A549 (cell line): Measurements from ENCODE around the gene ACAP1. TPM values are rescaled to one million over a fixed set of nuclear protein-coding genes. Genes with fewer than 3 reads are reported as not detected.

Source experiments
- BHLHE40 ChIP-seq: IDR thresholded peaks from 2 replicates; pipeline ENCODE4 v1.6.1; 2012; ENCODE audit warnings: low read depth, low read length, inconsistent platforms
- CBX2 ChIP-seq: fragments of 200-600 bp; sonication (generic); IDR thresholded peaks from 2 replicates; pipeline ENCODE4 v1.6.1; 2016; ENCODE audit warnings: low read depth, mild to moderate bottlenecking, borderline replicate concordance
- CBX8 ChIP-seq: fragments of 200-600 bp; sonication (generic); IDR thresholded peaks from 2 replicates; pipeline ENCODE4 v1.6.1; 2016
- CEBPB ChIP-seq, 2 experiments: fragments of >200 bp in 1 of 2; sonication (Bioruptor Twin) in 1 of 2; formaldehyde crosslinking in 1 of 2; IDR thresholded peaks; 2 replicates each; pipeline ENCODE4 v1.6.1; 2012 to 2016
- CHD2 ChIP-seq: fragments of 150-350 bp; IDR thresholded peaks from 2 replicates; pipeline ENCODE4 v1.6.1; 2014; ENCODE audit warnings: low read length; ENCODE audit not compliant: partially characterized antibody
- EP300 ChIP-seq, 2 experiments: fragments of >200 bp; sonication (Bioruptor Twin); formaldehyde crosslinking; IDR thresholded peaks; 2 replicates in 1 of 2; 3 replicates in 1 of 2; pipeline ENCODE4 v1.6.1; 2016 to 2017
- FOSB ChIP-seq: fragments of 250-450 bp; sonication (Bioruptor Pico); IDR thresholded peaks from 2 replicates; pipeline ENCODE4 v1.5.0; 2020; ENCODE audit warnings: mild to moderate bottlenecking, moderate library complexity
- HEYL ChIP-seq: fragments of 250-450 bp; sonication (Bioruptor Pico); IDR thresholded peaks from 2 replicates; pipeline ENCODE4 v1.8.0; 2021; ENCODE audit warnings: mild to moderate bottlenecking, moderate library complexity
- HOXA7 ChIP-seq: fragments of 250-450 bp; sonication (Bioruptor Pico); IDR thresholded peaks from 2 replicates; pipeline ENCODE4 v1.5.0; 2020; ENCODE audit warnings: mild to moderate bottlenecking, moderate library complexity
- HOXB13 ChIP-seq: fragments of 250-450 bp; sonication (Bioruptor Pico); IDR thresholded peaks from 2 replicates; pipeline ENCODE4 v1.5.0; 2020; ENCODE audit warnings: low read depth, mild to moderate bottlenecking, moderate library complexity
- JUN ChIP-seq, 2 experiments: fragments of >200 bp; sonication (Bioruptor Twin); formaldehyde crosslinking; IDR thresholded peaks; 2 replicates in 1 of 2; 3 replicates in 1 of 2; pipeline ENCODE4 v1.6.1; 2016 to 2017
- JUNB ChIP-seq: fragments of >200 bp; sonication (Bioruptor Twin); formaldehyde crosslinking; IDR thresholded peaks from 2 replicates; pipeline ENCODE4 v1.6.1; 2016
- KDM1A ChIP-seq: fragments of 200-600 bp; sonication (generic); IDR thresholded peaks from 2 replicates; pipeline ENCODE4 v1.6.1; 2016; ENCODE audit warnings: low read depth, mild to moderate bottlenecking
- KDM5A ChIP-seq: fragments of 200-600 bp; sonication (generic); IDR thresholded peaks from 2 replicates; pipeline ENCODE4 v1.6.1; 2016; ENCODE audit warnings: antibody characterized with exemption, mild to moderate bottlenecking
- MAZ ChIP-seq: fragments of 150-350 bp; IDR thresholded peaks from 2 replicates; pipeline ENCODE4 v1.6.1; 2014; ENCODE audit warnings: antibody characterized with exemption, low read depth, low read length, borderline replicate concordance
- MYC ChIP-seq: IDR thresholded peaks from 2 replicates; pipeline ENCODE4 v1.6.1; 2012; ENCODE audit warnings: mild to moderate bottlenecking, inconsistent platforms, low read length, improper control_type of control experiment, borderline replicate concordance
- NFE2L2 ChIP-seq: fragments of 150-350 bp; conservative IDR thresholded peaks from 2 replicates; pipeline ENCODE4 v1.6.1; 2014; ENCODE audit warnings: low read length
- PHF8 ChIP-seq: fragments of 200-600 bp; sonication (generic); IDR thresholded peaks from 2 replicates; pipeline ENCODE4 v1.6.1; 2016; ENCODE audit warnings: low read depth, mild to moderate bottlenecking, antibody characterized with exemption, moderate library complexity, borderline replicate concordance
- POLR2A ChIP-seq: IDR thresholded peaks from 2 replicates; pipeline ENCODE4 v1.6.1; 2012; ENCODE audit warnings: mild to moderate bottlenecking, low read length
- RAD21 ChIP-seq, 2 experiments: fragments of >200 bp in 1 of 2; sonication (Bioruptor Twin) in 1 of 2; formaldehyde crosslinking in 1 of 2; IDR thresholded peaks in 1 of 2; conservative IDR thresholded peaks in 1 of 2; 2 replicates in 1 of 2; 3 replicates in 1 of 2; pipeline ENCODE4 v1.6.1; 2012 to 2018; ENCODE audit warnings: inconsistent platforms in 1 of 2
- RARB ChIP-seq: fragments of 250-450 bp; sonication (Bioruptor Pico); IDR thresholded peaks from 2 replicates; pipeline ENCODE4 v1.8.0; 2021; ENCODE audit warnings: mild to moderate bottlenecking, moderate library complexity
- RNF2 ChIP-seq: fragments of 200-600 bp; sonication (generic); IDR thresholded peaks from 2 replicates; pipeline ENCODE4 v1.6.1; 2016; ENCODE audit warnings: low read depth, mild to moderate bottlenecking, antibody characterized with exemption, moderate library complexity, borderline replicate concordance
- SMC3 ChIP-seq: fragments of >200 bp; sonication (Bioruptor Twin); formaldehyde crosslinking; IDR thresholded peaks from 3 replicates; pipeline ENCODE4 v1.6.1; 2018; ENCODE audit warnings: inconsistent platforms
- SREBF2 ChIP-seq: fragments of 450-650 bp; IDR thresholded peaks from 2 replicates; pipeline ENCODE4 v1.6.1; 2014; ENCODE audit warnings: mild to moderate bottlenecking, moderate library complexity
- TP53 ChIP-seq: fragments of 250-450 bp; sonication (Bioruptor Pico); IDR thresholded peaks from 2 replicates; pipeline ENCODE4 v1.5.0; 2021; ENCODE audit warnings: mild to moderate bottlenecking, moderate library complexity
- ZC3H11A ChIP-seq: fragments of 450-650 bp; IDR thresholded peaks from 2 replicates; pipeline ENCODE4 v1.6.1; 2014; ENCODE audit warnings: antibody characterized with exemption, mild to moderate bottlenecking
- ZNF302 ChIP-seq: fragments of 250-450 bp; sonication (Bioruptor Pico); IDR thresholded peaks from 2 replicates; pipeline ENCODE4 v1.9.0; 2021; ENCODE audit warnings: inconsistent platforms, mild to moderate bottlenecking, moderate library complexity
- polyA plus RNA-seq, 4 experiments: library from polyadenylated mRNA; depleted of rRNA in 3 of 4; stranded (reverse); fragments of >200 nt; fragmentation: RNase III in 1 of 4; extraction: RNeasy Plus Mini Kit Qiagen cat#74134 plus additional on column Dnase treatment in 1 of 4; gene quantifications; 2 replicates in 3 of 4; 3 replicates in 1 of 4; pipeline ENCODE4 v1.2.3, GENCODE V29; 2011 to 2017
- TF ChIP-seq, protein P1 (sequence below): IDR thresholded peaks from 2 replicates; pipeline ENCODE4 v1.6.1; 2012
- TF ChIP-seq, protein P2 (sequence below): fragments of 250-450 bp; sonication (Bioruptor Pico); IDR thresholded peaks from 2 replicates; pipeline ENCODE4 v1.5.0; 2021; ENCODE audit warnings: mild to moderate bottlenecking, moderate library complexity, borderline replicate concordance
- TF ChIP-seq, protein P3 (sequence below): fragments of 200-600 bp; sonication (generic); IDR thresholded peaks from 2 replicates; pipeline ENCODE4 v1.6.1; 2016; ENCODE audit warnings: antibody characterized with exemption, mild to moderate bottlenecking, moderate library complexity
- TF ChIP-seq, protein P4 (sequence below): IDR thresholded peaks from 2 replicates; pipeline ENCODE4 v1.6.1; 2012
- TF ChIP-seq, protein P5 (sequence below): fragments of 250-450 bp; sonication (Bioruptor Pico); IDR thresholded peaks from 2 replicates; pipeline ENCODE4 v1.5.0; 2020; ENCODE audit warnings: low read depth, mild to moderate bottlenecking, moderate library complexity

The ACAP1 gene
- polyA plus RNA-seq, 2 of the 4 experiments (the other 2 are of a cell fraction) = 0.41 to 1.3 TPM

DNA sequence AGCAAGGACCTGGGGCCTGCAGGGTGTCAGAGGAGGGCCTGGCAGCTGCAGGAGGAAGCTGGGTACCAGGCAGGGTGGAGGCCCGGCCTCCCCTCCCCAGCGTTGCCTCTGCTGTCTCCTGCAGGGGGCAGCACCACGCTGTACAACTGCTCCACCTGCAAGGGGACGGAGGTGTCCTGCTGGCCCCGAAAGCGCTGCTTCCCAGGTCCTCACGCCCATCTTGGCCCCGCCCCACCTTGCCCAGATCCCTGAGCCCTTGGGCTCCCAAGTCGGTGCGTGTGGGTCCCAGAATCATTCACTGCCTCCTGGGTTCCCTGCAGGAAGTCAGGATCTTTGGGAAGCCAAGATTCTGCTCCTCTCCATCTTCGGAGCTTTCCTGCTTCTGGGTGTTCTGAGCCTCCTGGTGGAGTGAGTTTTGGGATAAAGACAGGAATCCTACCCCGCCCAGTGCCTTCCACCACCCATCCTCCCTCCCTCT is 19.8 kb downstream of the ACAP1 start (continued):
- TF ChIP-seq MAZ = peak; percentile 66; the same call in 1 of the 2 replicates
- TF ChIP-seq HOXA7 (CRISPR knock-in tag) = no peak
- TF ChIP-seq POLR2A = no peak
- no peak for TF ChIP-seq MYC
- TF ChIP-seq HEYL (CRISPR knock-in tag) = no peak
- no peak for TF ChIP-seq KDM1A
- TF ChIP-seq, protein P1, sequence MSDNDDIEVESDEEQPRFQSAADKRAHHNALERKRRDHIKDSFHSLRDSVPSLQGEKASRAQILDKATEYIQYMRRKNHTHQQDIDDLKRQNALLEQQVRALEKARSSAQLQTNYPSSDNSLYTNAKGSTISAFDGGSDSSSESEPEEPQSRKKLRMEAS = peak; percentile 58; the same call in 1 of the 2 replicates
- TF ChIP-seq EP300 (IDR thresholded peaks at IDR 0.05) = no peak
- TF ChIP-seq CEBPB (IDR thresholded peaks at IDR 0.05) = no peak
- no peak for TF ChIP-seq TP53 (CRISPR knock-in tag)
- TF ChIP-seq, protein P2, sequence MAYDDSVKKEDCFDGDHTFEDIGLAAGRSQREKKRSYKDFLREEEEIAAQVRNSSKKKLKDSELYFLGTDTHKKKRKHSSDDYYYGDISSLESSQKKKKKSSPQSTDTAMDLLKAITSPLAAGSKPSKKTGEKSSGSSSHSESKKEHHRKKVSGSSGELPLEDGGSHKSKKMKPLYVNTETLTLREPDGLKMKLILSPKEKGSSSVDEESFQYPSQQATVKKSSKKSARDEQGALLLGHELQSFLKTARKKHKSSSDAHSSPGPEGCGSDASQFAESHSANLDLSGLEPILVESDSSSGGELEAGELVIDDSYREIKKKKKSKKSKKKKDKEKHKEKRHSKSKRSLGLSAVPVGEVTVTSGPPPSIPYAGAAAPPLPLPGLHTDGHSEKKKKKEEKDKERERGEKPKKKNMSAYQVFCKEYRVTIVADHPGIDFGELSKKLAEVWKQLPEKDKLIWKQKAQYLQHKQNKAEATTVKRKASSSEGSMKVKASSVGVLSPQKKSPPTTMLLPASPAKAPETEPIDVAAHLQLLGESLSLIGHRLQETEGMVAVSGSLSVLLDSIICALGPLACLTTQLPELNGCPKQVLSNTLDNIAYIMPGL (CRISPR knock-in tag) = no peak
- no peak for TF ChIP-seq JUN (IDR thresholded peaks at IDR 0.05)
- TF ChIP-seq JUNB = no peak
- no peak for TF ChIP-seq RARB (CRISPR knock-in tag)
- TF ChIP-seq RNF2 = no peak
- TF ChIP-seq BHLHE40 = no peak
- TF ChIP-seq ZC3H11A = no peak
- no peak for TF ChIP-seq FOSB (CRISPR knock-in tag)
- peak; percentile 95 to 96 for TF ChIP-seq RAD21 (conservative IDR thresholded peaks at IDR 0.05 in 1 of 2, IDR thresholded peaks at IDR 0.05 in 1 of 2)
- no peak for TF ChIP-seq SREBF2
- TF ChIP-seq SMC3 = peak; percentile 89
- TF ChIP-seq, protein P3, sequence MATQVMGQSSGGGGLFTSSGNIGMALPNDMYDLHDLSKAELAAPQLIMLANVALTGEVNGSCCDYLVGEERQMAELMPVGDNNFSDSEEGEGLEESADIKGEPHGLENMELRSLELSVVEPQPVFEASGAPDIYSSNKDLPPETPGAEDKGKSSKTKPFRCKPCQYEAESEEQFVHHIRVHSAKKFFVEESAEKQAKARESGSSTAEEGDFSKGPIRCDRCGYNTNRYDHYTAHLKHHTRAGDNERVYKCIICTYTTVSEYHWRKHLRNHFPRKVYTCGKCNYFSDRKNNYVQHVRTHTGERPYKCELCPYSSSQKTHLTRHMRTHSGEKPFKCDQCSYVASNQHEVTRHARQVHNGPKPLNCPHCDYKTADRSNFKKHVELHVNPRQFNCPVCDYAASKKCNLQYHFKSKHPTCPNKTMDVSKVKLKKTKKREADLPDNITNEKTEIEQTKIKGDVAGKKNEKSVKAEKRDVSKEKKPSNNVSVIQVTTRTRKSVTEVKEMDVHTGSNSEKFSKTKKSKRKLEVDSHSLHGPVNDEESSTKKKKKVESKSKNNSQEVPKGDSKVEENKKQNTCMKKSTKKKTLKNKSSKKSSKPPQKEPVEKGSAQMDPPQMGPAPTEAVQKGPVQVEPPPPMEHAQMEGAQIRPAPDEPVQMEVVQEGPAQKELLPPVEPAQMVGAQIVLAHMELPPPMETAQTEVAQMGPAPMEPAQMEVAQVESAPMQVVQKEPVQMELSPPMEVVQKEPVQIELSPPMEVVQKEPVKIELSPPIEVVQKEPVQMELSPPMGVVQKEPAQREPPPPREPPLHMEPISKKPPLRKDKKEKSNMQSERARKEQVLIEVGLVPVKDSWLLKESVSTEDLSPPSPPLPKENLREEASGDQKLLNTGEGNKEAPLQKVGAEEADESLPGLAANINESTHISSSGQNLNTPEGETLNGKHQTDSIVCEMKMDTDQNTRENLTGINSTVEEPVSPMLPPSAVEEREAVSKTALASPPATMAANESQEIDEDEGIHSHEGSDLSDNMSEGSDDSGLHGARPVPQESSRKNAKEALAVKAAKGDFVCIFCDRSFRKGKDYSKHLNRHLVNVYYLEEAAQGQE = no peak
- TF ChIP-seq CBX2 = no peak
- TF ChIP-seq, protein P4, sequence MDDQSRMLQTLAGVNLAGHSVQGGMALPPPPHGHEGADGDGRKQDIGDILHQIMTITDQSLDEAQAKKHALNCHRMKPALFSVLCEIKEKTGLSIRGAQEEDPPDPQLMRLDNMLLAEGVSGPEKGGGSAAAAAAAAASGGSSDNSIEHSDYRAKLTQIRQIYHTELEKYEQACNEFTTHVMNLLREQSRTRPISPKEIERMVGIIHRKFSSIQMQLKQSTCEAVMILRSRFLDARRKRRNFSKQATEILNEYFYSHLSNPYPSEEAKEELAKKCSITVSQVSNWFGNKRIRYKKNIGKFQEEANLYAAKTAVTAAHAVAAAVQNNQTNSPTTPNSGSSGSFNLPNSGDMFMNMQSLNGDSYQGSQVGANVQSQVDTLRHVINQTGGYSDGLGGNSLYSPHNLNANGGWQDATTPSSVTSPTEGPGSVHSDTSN = 0 out of 2 replicates have a peak, but pooled peaks have one; percentile 15
- TF ChIP-seq NFE2L2 = no peak
- no peak for TF ChIP-seq CBX8
- no peak for TF ChIP-seq KDM5A
- TF ChIP-seq PHF8 = no peak
- TF ChIP-seq, protein P5, sequence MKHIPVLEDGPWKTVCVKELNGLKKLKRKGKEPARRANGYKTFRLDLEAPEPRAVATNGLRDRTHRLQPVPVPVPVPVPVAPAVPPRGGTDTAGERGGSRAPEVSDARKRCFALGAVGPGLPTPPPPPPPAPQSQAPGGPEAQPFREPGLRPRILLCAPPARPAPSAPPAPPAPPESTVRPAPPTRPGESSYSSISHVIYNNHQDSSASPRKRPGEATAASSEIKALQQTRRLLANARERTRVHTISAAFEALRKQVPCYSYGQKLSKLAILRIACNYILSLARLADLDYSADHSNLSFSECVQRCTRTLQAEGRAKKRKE (CRISPR knock-in tag) = no peak
- no peak for TF ChIP-seq ZNF302 (CRISPR knock-in tag)
- no peak for TF ChIP-seq HOXB13
- no peak for TF ChIP-seq CHD2
